ENCODE results near the gene FEZ2. TPM values are rescaled to one million over a fixed set of nuclear protein-coding genes. Genes with fewer than 3 reads are reported as not detected.

Gene FEZ2
- total and polyA plus RNA-seq, 9 of the 15 experiments (the other 6 are each of a cell fraction or from before 2014, with no cell fraction given), result 9.9 to 35.5 (median 20.1) TPM

GRCh38 chr2:36596397-36596796 lies 1.6 kb downstream of the FEZ2 start:
- H3K4me2 ChIP-seq (ENCODE audit: insufficient read depth, low read length), result peak overlapping the region; percentile 96
- H3K9me3 ChIP-seq (replicated peaks; ENCODE audit: control insufficient read depth, insufficient read depth, low read depth, low read length), result no peaks in the 10 kb centered on the region
- ATAC-seq, result no peak
- H3K9me1 ChIP-seq (ENCODE audit: control insufficient read depth, insufficient read depth, low read length), result no peaks in the 10 kb centered on the region
- H3K27me3 ChIP-seq (ENCODE audit: control insufficient read depth in 2 of 2, insufficient read depth in 2 of 2, low read length in 2 of 2), result no peaks in the 10 kb centered on the region
- H3K36me3 ChIP-seq (ENCODE audit: control insufficient read depth, insufficient read depth, low read length), result peaks cover 5% of the 10 kb centered on the region; the same call in 2 of the 3 replicates
- H3K79me2 ChIP-seq (ENCODE audit: control insufficient read depth, insufficient read depth, low read length), result peaks cover 29% of the 10 kb centered on the region
- H3K4me1 ChIP-seq (replicated peaks in 1 of 2; ENCODE audit: control insufficient read depth in 2 of 2, insufficient read depth in 2 of 2, low read length in 2 of 2), result peaks cover 4 to 10% of the 10 kb centered on the region in 2 experiments; a peak in 4 of 5 replicates
- ChIA-PET POLR2A (no interaction called here), CTCF (ENCODE audit: low intra/inter-chr PET ratio) (no interaction called here)
- H2AFZ ChIP-seq (ENCODE audit: low read depth, low read length), result no peak overlapping the region
- TF ChIP-seq KAT7 (CRISPR knock-in tag; IDR thresholded peaks at IDR 0.05; ENCODE audit: borderline replicate concordance) (no peak), ZBTB34 (CRISPR knock-in tag; IDR thresholded peaks at IDR 0.05) (no peak), ETV6 (IDR thresholded peaks at IDR 0.05; ENCODE audit: borderline replicate concordance in 1 of 2, low read depth in 2 of 2, low read length in 1 of 2) (no peak), ETV6 (CRISPR knock-in tag; IDR thresholded peaks at IDR 0.05; ENCODE audit: borderline replicate concordance) (no peak), GABPB1 (CRISPR knock-in tag; IDR thresholded peaks at IDR 0.05) (no peak), ZNF707 (CRISPR knock-in tag; conservative IDR thresholded peaks at IDR 0.05) (no peak), THRA (IDR thresholded peaks at IDR 0.05) (no peak), ETV1 (tag; conservative IDR thresholded peaks at IDR 0.05; ENCODE audit: low read depth) (no peak), KDM4B (IDR thresholded peaks at IDR 0.05; ENCODE audit: borderline replicate concordance in 2 of 2, low read depth in 1 of 2) (no peak), TAF9B (IDR thresholded peaks at IDR 0.05; ENCODE audit: partially characterized antibody) (no peak), ZC3H8 (IDR thresholded peaks at IDR 0.05) (no peak), ZNF143 (CRISPR knock-in tag; IDR thresholded peaks at IDR 0.05) (no peak), PML (IDR thresholded peaks at IDR 0.05; ENCODE audit: low read length) (no peak), ZNF217 (CRISPR knock-in tag; IDR thresholded peaks at IDR 0.05) (no peak), ARID3B (CRISPR knock-in tag; IDR thresholded peaks at IDR 0.05; ENCODE audit: borderline replicate concordance) (no peak)
- in situ Hi-C loops (cut with MboI), result no loop called here
- H3K9ac ChIP-seq (ENCODE audit: insufficient read depth in 1 of 2, low read depth in 2 of 2, low read length in 2 of 2), result peak overlapping the region in 1 of 2 experiments; percentile 95; a peak in 3 of 4 replicates
- no peaks in the 10 kb centered on the region for H4K20me1 ChIP-seq (replicated peaks; ENCODE audit: control insufficient read depth, insufficient read depth, low read length)
- BruUV-seq (replicated peaks), result no TSS peak
- intact Hi-C loops (cut with micrococcal nuclease), result no loop called here
- WGBS (ENCODE audit: insufficient coverage, low coverage, missing lambda C conversion rate), result 94% methylated on average over 12 of the region's 12 CpGs
- no peak overlapping the region for H3K27ac ChIP-seq (ENCODE audit: extremely low read depth, low read depth, low read length)
- no peak for DNase-seq (ENCODE audit: extremely low read depth in 1 of 4, low spot score in 3 of 4)
- H3K4me3 ChIP-seq, result peak overlapping the region; percentile 85; the same call in 1 of the 2 replicates
- no peak for FAIRE-seq

Measured in K562 (cell line).